Occipital lobe (tissue), 2 donors: Measurements from ENCODE around the gene CERS6. TPM values are rescaled to one million over a fixed set of nuclear protein-coding genes. Genes with fewer than 3 reads are reported as not detected.
"Not testable (repeated sequence)": the region's sequence is repeated elsewhere in the genome, so short reads cannot be mapped to it uniquely, and the experiment has no call there.

Experiments
- DNase-seq: peaks from one replicate; lab custom pipeline; 2025; lab: John Stamatoyannopoulos, UW
- total RNA-seq: library from RNA; depleted of rRNA; stranded (reverse); fragments of >200 nt; gene quantifications from one replicate; pipeline ENCODE4 v1.2.3, GENCODE V29; 2014

The CERS6 gene
- total RNA-seq, 1 donor from 2014 or later = 146 TPM

GRCh38 chr2:168635065-168635577, 179.0 kb downstream of the CERS6 start:
- DNase-seq = no peak

- no peak for DNase-seq
Measured at GRCh38 chr2:168639018-168639417, 182.9 kb downstream of the CERS6 start.

GRCh38 chr2:168639441-168639898, 183.4 kb downstream of the CERS6 start:
- DNase-seq = no peak

- no peak for DNase-seq
Measured at GRCh38 chr2:168640039-168640438, 184.0 kb downstream of the CERS6 start.

- no peak for DNase-seq
Measured at GRCh38 chr2:168641636-168642035, 185.6 kb downstream of the CERS6 start.

GRCh38 chr2:168642873-168643272, 186.8 kb downstream of the CERS6 start:
- no peak for DNase-seq

- DNase-seq = no peak
Measured at GRCh38 chr2:168643979-168644378, 187.9 kb downstream of the CERS6 start.

GRCh38 chr2:168645696-168646338, 189.7 kb downstream of the CERS6 start:
- DNase-seq = no peak

GRCh38 chr2:168649105-168649504, 193.0 kb downstream of the CERS6 start:
- no peak for DNase-seq

GRCh38 chr2:168649562-168649961, 193.5 kb downstream of the CERS6 start:
- no peak for DNase-seq

GRCh38 chr2:168650139-168650538, 194.1 kb downstream of the CERS6 start:
- no peak for DNase-seq

- no peak for DNase-seq
Measured at GRCh38 chr2:168650781-168651180, 194.7 kb downstream of the CERS6 start.

GRCh38 chr2:168652997-168653921, 197.2 kb downstream of the CERS6 start:
- DNase-seq = no peak

GRCh38 chr2:168654705-168655104, 198.6 kb downstream of the CERS6 start:
- DNase-seq = no peak

GRCh38 chr2:168655207-168655606, 199.1 kb downstream of the CERS6 start:
- no peak for DNase-seq

- DNase-seq = not testable (repeated sequence)
Measured at GRCh38 chr2:168657378-168657777, 201.3 kb downstream of the CERS6 start.

- DNase-seq = no peak
Measured at GRCh38 chr2:168658706-168659105, 202.6 kb downstream of the CERS6 start.

GRCh38 chr2:168660870-168661862, 205.1 kb downstream of the CERS6 start:
- DNase-seq = no peak

GRCh38 chr2:168661863-168662256, 205.8 kb downstream of the CERS6 start:
- no peak for DNase-seq

- DNase-seq = no peak
Measured at GRCh38 chr2:168662651-168663208, 206.7 kb downstream of the CERS6 start.

GRCh38 chr2:168663993-168664392, 207.9 kb downstream of the CERS6 start:
- DNase-seq = no peak
